ENCODE data around the gene BTBD1. TPM values are rescaled to one million over a fixed set of nuclear protein-coding genes. Genes with fewer than 3 reads are reported as not detected.

Gene BTBD1
- total RNA-seq, 1 experiment from 2014 or later = 36.1 TPM

DNA sequence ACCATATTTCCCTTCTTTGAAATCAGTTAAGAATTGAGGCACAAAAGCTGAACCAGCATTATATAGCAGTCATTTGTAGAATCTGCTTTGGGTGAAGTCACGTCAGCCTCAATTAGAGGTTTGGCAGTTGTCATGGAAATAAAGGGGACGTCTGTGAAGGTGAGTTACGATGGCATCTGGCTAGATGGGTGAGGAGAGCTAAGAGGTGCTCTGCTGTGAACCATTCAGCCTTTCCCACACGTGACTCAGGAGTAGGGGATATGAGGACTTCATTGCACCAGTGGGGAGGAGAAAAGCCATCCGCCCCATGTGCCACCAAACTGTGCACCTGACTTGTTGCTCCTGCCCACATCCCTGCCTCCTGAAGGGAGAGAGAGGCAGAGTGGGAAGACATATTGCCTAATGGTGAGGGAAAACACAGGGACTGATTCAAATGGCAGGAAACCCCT is 52.8 kb downstream of the BTBD1 start:
- intact Hi-C loops (cut with micrococcal nuclease; ENCODE audit: unreplicated experiment) = loop anchor here (5.0 kb wide), 2 partner anchors 53 to 207 kb away; partner anchors contain the start of genes BTBD1, FSD2 and WHAMM
- Histone ChIP-seq H3K9me3 (no peaks in the 10 kb centered on the region), H3K4me1 (peaks cover 6% of the 10 kb centered on the region), H3K36me3 (ENCODE audit: control insufficient read depth, insufficient read depth, low read length) (no peaks in the 10 kb centered on the region), H3K4me3 (ENCODE audit: low read depth, low read length) (no peak overlapping the region), H3K27me3 (replicated peaks; ENCODE audit: control insufficient read depth, insufficient read depth, low read length) (no peaks in the 10 kb centered on the region)
- ChIA-PET CTCF (no interaction called here), POLR2A (no interaction called here)
- peaks cover 19% of the 10 kb centered on the region for H3K4me1 Mint-ChIP-seq (ENCODE audit: low read depth, unreplicated experiment)
- no TSS peak for BruUV-seq (replicated peaks)
- H3K4me3 Mint-ChIP-seq (ENCODE audit: unreplicated experiment) = no peak overlapping the region
- H3K9me3 Mint-ChIP-seq (ENCODE audit: unreplicated experiment) = no peaks in the 10 kb centered on the region
- peaks cover 33% of the 10 kb centered on the region for H3K36me3 Mint-ChIP-seq (ENCODE audit: insufficient read depth, unreplicated experiment)
- no peak overlapping the region for H3K27ac Mint-ChIP-seq (ENCODE audit: unreplicated experiment)
- no peak for TF ChIP-seq CTCF (IDR thresholded peaks at IDR 0.05; ENCODE audit: insufficient read depth in 1 of 2, low read depth in 1 of 2, low read length in 1 of 2, severe bottlenecking in 1 of 2, unreplicated experiment in 1 of 2)
- no peak for DNase-seq
- no peaks in the 10 kb centered on the region for H3K27me3 Mint-ChIP-seq (ENCODE audit: insufficient read depth, unreplicated experiment)

- H3K4me1 ChIP-seq = peaks cover 6% of the 10 kb centered on the region
- H3K27me3 ChIP-seq (replicated peaks; ENCODE audit: control insufficient read depth, insufficient read depth, low read length) = no peaks in the 10 kb centered on the region
- no peak for DNase-seq
- Mint-ChIP-seq H3K9me3 (ENCODE audit: unreplicated experiment) (no peaks in the 10 kb centered on the region), H3K36me3 (ENCODE audit: insufficient read depth, unreplicated experiment) (peaks cover 26% of the 10 kb centered on the region), H3K27me3 (ENCODE audit: insufficient read depth, unreplicated experiment) (no peaks in the 10 kb centered on the region), H3K27ac (ENCODE audit: unreplicated experiment) (peak overlapping the region; percentile 67), H3K4me3 (ENCODE audit: unreplicated experiment) (peak overlapping the region; percentile 88), H3K4me1 (ENCODE audit: low read depth, unreplicated experiment) (peaks cover 19% of the 10 kb centered on the region)
- intact Hi-C loops (cut with micrococcal nuclease; ENCODE audit: unreplicated experiment) = loop anchor here (5.0 kb wide), 2 partner anchors 55 to 205 kb away; partner anchors contain the start of genes BTBD1, FSD2 and WHAMM
- peak overlapping the region; percentile 76 for H3K4me3 ChIP-seq (ENCODE audit: low read depth, low read length)
- no peaks in the 10 kb centered on the region for H3K9me3 ChIP-seq
- no peak for TF ChIP-seq CTCF (IDR thresholded peaks at IDR 0.05; ENCODE audit: insufficient read depth in 1 of 2, low read depth in 1 of 2, low read length in 1 of 2, severe bottlenecking in 1 of 2, unreplicated experiment in 1 of 2)
- BruUV-seq (replicated peaks) = no TSS peak
- CTCF ChIA-PET = interaction anchor here (1.1 to 2.2 kb wide), 2 partner anchors 55 to 163 kb away, joined by 3 to 9 read pairs; partner anchors contain the start of gene BTBD1
- peaks cover 1% of the 10 kb centered on the region; the same call in 1 of the 2 replicates for H3K36me3 ChIP-seq (ENCODE audit: control insufficient read depth, insufficient read depth, low read length)
- POLR2A ChIA-PET = no interaction called here
Measured at GRCh38 chr15:83012636-83013035, 54.4 kb downstream of the BTBD1 start.

DNA sequence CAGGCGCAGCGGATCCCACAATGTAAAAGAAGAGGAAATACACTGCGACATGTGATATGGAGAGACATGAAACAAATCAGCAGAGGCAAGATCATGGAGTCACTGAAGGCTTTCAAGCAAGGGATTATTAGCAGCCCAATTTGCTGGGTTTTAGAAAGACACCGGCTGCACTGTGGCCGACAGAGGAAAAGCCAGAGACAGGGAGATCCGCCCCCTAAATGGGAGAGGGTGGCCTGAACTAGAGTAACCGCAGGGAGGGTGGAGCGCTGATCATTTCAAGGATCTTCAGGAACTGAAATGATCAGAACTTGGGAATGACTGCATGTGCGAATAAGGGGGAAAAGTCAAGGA is 55.0 kb downstream of the BTBD1 start:
- BruUV-seq (replicated peaks) = TSS peak; percentile 56
- peaks cover 1% of the 10 kb centered on the region; the same call in 1 of the 2 replicates for H3K36me3 ChIP-seq (ENCODE audit: control insufficient read depth, insufficient read depth, low read length)
- CTCF ChIA-PET = interaction anchor here (0.6 to 2.2 kb wide), 6 partner anchors 13 to 471 kb away, joined by 3 to 9 read pairs (median 3); partner anchors contain the start of genes BTBD1 and RPS17
- no peaks in the 10 kb centered on the region for H3K27me3 ChIP-seq (replicated peaks; ENCODE audit: control insufficient read depth, insufficient read depth, low read length)
- peaks cover 6% of the 10 kb centered on the region for H3K4me1 ChIP-seq
- no peak for TF ChIP-seq CTCF (IDR thresholded peaks at IDR 0.05; ENCODE audit: insufficient read depth in 1 of 2, low read depth in 1 of 2, low read length in 1 of 2, severe bottlenecking in 1 of 2, unreplicated experiment in 1 of 2)
- peak overlapping the region; percentile 67 for H3K27ac Mint-ChIP-seq (ENCODE audit: unreplicated experiment)
- H3K9me3 Mint-ChIP-seq (ENCODE audit: unreplicated experiment) = no peaks in the 10 kb centered on the region
- DNase-seq = peak; percentile 35 to 46
- intact Hi-C loops (cut with micrococcal nuclease; ENCODE audit: unreplicated experiment) = loop anchor here (5.0 kb wide), 2 partner anchors 55 to 205 kb away; partner anchors contain the start of genes BTBD1, FSD2 and WHAMM
- peaks cover 27% of the 10 kb centered on the region for H3K36me3 Mint-ChIP-seq (ENCODE audit: insufficient read depth, unreplicated experiment)
- no peaks in the 10 kb centered on the region for H3K9me3 ChIP-seq
- peak overlapping the region; percentile 88 for H3K4me3 Mint-ChIP-seq (ENCODE audit: unreplicated experiment)
- H3K4me1 Mint-ChIP-seq (ENCODE audit: low read depth, unreplicated experiment) = peaks cover 19% of the 10 kb centered on the region
- H3K27me3 Mint-ChIP-seq (ENCODE audit: insufficient read depth, unreplicated experiment) = no peaks in the 10 kb centered on the region
- POLR2A ChIA-PET = interaction anchor here (1.2 kb wide), 1 partner anchor 55 kb away, joined by 5 read pairs; the partner anchor contains the start of gene BTBD1
- H3K4me3 ChIP-seq (ENCODE audit: low read depth, low read length) = peak overlapping the region; percentile 76

Data from Caco-2 (cell line).